ENCODE data around the gene LRRFIP2.

DNA sequence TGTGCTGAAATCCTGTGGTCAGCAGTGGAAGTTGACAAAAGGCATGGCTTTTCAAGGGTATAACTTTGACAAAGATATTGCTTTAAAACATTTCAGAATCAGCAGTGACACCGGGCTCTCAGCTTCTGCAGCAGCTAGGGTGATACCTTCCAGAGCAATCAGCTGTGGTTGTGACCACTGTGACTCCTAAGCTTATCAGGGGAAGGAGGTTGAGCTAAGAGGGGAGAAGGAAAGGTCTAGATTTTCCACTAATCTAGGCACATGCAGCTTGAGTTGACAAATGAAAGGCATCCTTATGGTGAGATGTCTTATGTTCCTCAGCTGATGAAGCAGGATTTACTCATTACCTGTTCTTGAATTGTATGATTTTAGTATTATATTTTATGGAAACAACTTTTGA is 16.3 kb upstream of the LRRFIP2 start:
- TF ChIP-seq, protein P1, sequence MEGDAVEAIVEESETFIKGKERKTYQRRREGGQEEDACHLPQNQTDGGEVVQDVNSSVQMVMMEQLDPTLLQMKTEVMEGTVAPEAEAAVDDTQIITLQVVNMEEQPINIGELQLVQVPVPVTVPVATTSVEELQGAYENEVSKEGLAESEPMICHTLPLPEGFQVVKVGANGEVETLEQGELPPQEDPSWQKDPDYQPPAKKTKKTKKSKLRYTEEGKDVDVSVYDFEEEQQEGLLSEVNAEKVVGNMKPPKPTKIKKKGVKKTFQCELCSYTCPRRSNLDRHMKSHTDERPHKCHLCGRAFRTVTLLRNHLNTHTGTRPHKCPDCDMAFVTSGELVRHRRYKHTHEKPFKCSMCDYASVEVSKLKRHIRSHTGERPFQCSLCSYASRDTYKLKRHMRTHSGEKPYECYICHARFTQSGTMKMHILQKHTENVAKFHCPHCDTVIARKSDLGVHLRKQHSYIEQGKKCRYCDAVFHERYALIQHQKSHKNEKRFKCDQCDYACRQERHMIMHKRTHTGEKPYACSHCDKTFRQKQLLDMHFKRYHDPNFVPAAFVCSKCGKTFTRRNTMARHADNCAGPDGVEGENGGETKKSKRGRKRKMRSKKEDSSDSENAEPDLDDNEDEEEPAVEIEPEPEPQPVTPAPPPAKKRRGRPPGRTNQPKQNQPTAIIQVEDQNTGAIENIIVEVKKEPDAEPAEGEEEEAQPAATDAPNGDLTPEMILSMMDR (conservative IDR thresholded peaks at IDR 0.05; ENCODE audit: low read length) = no peak
- no peak for TF ChIP-seq EZH2phosphoT487 (IDR thresholded peaks at IDR 0.05; ENCODE audit: borderline replicate concordance)

Data from Loucy (cell line).